GM08714 (cell line): Measurements from ENCODE around the gene EMC9.

Experiments used
- H3K4me3 ChIP-seq: fragments of 200-500 bp; sonication (Bioruptor generic); 2 replicates; pipeline ENCODE4 v1.5.1; 2014; ENCODE audit warnings: mild to moderate bottlenecking, low read length, inconsistent platforms
- ZNF274 ChIP-seq: IDR thresholded peaks from 2 replicates; pipeline ENCODE4 v1.6.1; 2012; ENCODE audit warnings: mild to moderate bottlenecking, low read depth, low read length

Gene EMC9

DNA sequence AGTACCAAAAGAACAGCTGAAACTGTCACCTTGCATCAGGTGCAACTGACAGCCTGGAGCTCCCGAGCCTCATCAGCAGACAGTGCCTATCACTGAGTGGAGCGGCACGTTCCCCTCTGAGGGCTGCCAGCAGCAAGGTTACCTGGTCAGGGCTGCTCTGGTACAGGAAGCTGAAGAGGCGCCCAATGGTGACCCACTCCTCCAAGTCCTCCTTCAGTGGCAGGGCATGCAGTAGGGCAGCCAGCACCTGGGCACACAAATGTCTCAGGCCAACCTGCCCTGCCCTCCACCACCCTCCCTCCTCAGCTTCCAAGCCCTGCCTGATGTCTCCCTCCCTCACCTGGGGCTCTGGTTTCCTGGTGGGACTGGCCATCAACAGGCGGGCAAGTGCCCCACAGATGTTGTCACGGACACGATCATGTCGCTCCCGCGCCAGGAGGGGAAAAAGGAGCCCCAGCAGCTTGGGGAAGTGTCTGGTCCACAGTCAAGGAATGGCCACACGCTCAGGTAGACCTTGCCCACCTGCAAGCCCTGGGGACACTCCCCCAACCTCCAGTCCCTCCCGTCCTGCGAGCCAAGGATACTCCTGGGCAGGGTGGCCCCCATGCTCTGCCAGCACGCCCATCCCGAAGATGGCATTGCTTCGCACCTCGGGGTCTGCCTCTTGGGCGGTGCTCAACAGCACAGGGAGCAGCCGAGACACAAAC lies 40.1 kb upstream of the EMC9 start:
- TF ChIP-seq ZNF274, result no peak
- H3K4me3 ChIP-seq, result no peak overlapping the region

DNA sequence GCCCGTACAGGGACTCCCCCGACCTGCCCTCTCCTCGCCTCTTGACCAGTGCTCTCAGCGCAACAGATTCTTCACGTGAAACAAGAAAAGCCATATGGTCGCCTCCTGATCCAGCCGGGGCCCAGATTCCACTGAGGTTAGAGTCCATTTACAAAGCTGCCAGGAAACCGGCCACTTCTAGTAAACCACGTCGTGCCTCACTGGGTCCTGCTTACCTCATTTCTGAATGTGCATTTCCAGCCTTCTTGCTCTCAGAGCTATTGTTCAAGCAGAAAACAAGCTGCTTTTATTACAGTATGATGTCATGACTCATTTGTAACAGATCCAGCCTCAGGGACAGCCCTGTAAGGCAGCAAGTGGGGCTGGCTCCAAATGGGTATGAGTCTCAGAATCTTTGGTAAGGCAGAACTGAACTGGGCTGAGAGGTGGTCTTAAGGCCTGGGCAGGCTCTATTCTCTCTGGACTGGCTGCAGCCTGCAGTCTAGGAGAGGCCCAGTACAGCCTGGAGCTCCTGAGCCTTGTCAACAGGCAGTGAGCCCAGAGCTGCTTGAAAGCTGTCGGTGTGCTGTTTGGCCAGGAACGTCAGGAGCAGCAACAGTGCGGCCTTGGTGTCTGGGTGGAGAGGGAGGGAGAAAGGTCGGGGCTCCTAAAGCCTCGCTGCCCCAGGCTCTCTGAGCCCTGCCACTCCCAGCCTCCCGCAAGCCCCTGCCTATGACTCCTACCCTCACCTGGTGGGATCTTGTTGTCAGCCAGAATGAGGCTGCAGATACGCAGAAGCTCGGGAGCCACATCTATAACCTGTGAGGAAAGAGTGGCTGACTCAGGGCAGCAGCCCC lies 38.8 kb upstream of the EMC9 start:
- no peak for TF ChIP-seq ZNF274
- H3K4me3 ChIP-seq, result no peak overlapping the region

DNA sequence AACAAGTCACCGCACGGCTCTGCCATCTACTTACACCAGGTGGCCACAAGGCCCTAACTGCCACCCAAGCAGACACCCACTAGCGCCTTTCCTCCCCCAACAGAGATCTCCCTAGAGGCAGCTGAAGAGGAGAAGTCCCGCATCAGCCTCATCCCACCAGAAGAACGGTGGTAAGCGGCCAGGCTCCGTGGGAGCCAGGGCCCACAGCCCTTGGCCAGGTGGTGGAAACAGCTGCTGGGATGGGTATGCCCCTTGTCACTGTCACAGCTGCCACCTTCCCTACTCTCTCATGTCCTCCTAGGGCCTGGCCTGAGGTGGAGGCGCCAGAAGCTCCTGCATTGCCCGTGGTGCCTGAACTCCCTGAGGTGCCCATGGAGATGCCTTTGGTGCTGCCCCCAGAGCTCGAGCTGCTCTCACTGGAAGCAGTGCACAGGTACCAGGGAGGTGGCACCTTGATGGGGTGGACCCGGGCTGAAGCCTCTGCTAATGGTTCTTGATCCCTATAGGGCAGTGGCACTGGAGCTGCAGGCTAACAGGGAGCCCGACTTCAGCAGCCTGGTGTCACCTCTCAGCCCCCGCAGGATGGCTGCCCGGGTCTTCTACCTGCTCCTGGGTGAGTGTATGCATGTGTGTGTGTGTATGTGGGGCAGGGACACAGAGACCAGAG lies 38.0 kb upstream of the EMC9 start:
- no peak for TF ChIP-seq ZNF274
- H3K4me3 ChIP-seq, result no peak overlapping the region

DNA sequence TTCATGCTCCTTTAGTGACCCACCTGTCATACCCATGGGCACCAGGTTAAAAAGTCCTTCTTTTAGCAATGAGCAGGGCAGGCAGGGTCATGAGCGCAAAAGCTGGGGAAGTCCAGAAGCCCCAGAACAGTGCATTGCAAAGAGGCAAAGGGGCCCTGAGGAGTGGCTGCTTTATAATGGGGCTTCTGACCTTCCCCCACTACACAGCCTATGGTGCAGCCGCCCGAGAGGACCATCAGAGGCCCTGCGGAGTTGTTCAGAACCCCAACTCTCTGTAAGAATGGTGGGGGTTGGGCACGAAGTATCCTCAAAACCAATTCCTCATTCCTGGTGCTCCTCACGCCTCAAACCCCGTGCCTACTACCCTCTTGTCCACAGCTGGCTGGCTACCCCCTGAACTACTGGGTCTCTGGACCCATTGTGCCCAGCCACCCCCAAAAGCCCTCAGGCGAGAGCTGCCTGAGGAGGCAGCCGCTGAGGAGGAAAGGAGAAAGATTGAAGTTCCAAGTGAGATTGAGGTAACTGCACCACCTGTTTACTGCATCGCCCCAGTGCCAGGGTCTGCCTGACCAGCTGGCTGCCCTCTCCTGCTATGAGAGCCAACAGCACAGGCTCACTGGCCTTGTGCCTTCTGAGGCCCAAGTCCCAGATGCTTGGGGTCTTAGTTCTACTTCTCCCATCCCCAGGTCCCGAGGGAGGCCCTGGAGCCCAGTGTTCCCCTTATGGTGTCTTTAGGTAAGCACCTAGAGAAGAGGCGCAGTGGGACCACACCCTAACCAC lies 37.2 kb upstream of the EMC9 start:
- no peak overlapping the region for H3K4me3 ChIP-seq
- no peak for TF ChIP-seq ZNF274

DNA sequence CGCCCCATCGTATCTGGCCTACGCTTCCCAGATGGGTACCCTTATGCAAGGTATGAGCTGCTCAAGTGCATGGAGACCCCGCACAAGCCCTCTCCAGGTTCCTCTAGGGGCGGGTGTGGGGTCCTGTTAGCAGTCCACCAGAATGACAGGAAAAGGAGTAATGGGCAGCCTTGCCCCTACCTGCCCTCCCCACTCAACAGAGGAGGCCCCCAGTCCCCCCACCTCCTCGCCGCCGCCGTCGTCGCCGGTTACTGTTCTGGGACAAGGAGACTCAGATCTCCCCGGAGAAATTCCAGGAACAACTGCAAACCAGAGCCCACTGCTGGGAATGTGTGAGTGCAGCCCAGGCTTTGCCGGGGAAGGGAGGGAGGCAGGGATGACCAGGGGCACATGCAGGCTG lies 36.5 kb upstream of the EMC9 start:
- TF ChIP-seq ZNF274, result no peak
- H3K4me3 ChIP-seq, result no peak overlapping the region

DNA sequence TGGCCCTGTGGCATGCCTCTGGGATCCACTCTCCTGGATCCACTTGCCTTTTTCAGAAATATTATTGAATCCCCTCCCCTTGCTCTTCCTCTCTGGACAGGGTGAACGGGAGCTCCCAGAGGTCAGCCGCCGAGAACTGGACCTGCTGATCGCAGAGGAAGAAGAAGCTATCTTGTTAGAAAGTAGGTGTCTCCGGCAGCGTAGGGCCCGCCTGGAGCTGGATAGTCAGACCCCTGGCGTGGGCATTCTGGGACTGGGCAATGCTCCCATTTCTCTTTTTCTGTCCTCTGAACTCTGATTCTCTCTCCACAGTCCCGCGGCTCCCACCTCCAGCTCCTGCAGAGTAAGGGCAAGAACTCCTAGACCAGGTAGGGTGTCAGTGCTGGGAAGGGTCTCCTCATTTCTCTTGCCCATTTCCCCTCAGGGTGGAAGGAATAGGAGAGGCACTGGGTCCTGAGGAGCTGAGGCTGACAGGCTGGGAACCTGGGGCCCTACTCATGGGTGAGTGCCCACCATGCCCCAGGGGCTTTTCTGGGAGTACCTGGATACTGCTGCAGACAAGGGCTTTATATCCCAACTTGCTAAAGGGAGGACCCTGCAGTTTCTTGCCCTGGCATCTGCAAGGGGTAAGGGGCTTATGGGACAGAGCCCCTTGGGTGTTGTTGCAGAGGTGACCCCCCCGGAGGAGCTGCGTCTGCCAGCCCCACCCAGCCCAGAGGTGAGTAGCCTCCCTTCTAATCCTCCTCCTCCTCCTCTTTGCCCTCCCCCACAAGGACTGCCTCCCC lies 35.8 kb upstream of the EMC9 start:
- TF ChIP-seq ZNF274, result no peak
- H3K4me3 ChIP-seq, result no peak overlapping the region

DNA sequence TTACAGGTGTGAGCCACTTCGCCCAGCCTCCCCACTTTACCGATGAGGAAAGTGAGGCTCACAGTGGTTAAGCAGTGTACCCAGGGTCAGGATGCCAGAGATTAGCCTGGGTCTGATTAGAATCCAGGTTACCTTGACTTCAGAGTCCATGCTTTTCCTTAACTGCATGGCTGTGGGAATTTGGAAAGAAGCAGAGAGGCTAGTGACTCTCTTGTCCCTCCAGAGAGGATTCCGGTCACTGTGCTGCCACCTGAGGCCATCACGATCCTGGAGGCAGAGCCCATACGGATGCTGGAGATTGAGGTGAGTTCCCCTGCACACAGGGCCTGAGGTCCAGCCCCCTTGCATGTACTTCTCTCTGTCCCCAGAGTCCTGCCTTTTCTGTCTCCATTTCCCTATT lies 35.2 kb upstream of the EMC9 start:
- H3K4me3 ChIP-seq, result no peak overlapping the region
- no peak for TF ChIP-seq ZNF274

DNA sequence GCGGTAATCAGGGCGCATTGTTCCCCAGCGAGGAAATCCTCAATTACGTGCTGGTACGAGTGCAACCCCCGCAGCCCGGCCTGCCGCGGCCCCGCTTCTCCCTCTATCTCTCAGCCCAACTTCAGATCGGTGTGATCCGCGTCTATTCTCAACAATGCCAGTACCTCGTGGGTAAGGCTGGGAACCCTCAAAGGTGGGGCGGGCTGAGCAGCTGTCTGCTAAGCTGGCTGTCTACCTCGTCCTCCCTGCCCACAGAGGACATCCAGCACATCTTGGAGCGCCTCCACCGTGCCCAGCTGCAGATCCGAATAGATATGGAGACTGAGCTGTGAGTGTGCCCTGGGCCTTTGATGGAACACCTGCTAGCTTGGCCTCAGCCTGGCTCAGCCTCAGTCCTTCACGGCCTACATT lies 31.5 kb upstream of the EMC9 start:
- peak overlapping the region; percentile 65; the same call in 1 of the 2 replicates for H3K4me3 ChIP-seq
- no peak for TF ChIP-seq ZNF274

DNA sequence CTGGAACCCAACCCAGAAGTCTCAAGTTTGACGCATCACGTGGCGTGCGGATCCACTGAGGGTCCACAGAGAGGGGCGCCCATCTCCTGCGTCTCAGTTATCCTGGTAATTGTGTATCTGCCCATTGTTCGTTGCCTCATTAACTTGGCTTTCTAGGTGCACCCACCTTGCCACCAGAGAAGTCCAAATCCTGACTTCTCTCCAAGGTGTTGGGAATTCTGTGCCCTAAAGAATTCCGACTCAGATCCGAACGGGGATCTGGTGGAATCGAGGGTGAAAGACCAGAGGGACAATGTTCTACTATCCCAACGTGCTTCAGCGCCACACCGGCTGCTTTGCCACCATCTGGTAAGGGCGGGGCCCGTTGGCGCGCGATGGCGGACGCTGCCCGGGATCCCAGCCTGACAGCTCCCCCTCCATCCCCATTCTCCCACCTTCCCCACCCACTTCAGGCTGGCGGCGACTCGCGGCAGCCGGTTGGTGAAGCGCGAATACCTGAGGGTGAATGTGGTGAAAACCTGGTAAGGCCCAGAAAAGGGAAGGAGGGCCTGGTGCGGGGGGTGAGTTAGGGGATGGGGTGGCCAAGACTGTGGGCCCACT lies 31.0 kb upstream of the EMC9 start:
- no peak for TF ChIP-seq ZNF274
- peak overlapping the region; percentile 65; the same call in 1 of the 2 replicates for H3K4me3 ChIP-seq

DNA sequence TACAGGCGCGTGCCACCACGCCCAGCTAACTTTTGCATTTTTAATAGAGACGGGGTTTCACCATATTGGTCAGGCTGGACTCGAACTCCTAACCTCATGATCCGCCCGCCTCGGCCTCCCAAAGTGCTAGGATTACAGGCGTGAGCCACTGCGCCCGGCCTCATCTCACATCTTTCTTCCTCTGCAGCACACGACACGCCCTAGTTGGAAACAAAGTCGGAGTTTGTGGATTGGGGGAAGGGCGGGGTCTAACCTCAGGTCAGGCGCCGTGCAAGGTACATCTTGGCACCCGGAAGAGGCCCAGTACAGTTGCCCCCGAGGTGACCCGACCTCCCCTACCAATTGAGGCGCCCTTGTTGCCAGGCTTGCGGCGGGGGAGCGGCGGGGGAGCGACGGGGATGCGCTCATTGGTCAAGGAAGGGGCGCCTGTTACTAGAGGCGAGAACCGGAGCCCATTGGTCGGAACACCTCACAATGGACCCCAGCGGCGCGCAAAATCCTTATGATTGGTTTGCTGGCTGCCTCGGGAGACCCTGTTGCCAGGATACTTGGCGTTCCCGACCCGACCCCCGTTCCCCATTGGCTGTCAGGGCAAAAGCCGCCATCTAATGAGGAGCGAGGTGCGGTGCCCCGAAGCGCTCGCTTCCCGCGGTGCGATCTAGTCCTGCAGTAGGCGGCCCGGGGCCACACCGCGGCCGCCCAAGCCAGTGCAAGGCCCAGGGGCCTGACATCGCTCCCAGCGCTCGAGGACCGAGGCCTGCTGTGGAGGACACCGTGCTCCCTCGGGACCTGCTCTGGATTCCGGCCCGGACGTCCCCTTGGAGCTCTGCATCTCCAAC lies 30.2 kb upstream of the EMC9 start, which contains the start of gene REC8:
Gene REC8 (plus strand): TSS at position 659 of the 839 bp plus-strand sequence. CDS start 473 bp downstream, outside the sequence.
- H3K4me3 ChIP-seq, result peak within 1 kb of the TSS; percentile 65; the same call in 1 of the 2 replicates
- no peak for TF ChIP-seq ZNF274

DNA sequence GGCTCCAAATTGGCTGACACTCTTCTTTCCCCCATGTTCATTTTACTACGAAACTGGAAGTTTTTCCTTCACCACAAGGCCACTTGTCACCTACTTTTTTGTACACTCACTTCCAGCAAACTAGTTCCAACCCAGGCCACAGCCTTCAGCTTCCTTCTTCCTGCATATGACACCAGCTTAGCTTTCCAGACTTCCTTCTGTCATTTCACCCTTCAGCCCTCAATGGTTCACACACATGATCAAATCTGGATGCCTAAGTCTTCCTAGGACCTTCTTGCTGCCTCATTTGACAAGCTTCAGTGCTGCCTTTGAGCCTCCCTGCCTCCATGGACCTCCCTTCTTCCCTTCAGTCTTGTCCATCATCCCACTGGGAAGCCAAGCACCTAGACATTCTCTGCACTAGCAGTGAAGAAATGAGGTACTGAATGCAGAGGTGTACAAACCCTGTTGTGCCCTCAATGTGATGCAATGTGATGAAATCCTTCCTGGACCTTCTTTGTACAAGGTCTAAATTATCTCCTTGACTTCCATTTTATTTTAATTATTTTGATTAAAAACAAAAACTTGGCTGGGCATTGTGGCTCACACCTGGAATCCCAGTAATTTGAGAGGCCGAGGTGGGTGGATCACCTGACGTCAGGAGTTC lies 26.2 kb upstream of the EMC9 start:
- no peak overlapping the region for H3K4me3 ChIP-seq
- no peak for TF ChIP-seq ZNF274

DNA sequence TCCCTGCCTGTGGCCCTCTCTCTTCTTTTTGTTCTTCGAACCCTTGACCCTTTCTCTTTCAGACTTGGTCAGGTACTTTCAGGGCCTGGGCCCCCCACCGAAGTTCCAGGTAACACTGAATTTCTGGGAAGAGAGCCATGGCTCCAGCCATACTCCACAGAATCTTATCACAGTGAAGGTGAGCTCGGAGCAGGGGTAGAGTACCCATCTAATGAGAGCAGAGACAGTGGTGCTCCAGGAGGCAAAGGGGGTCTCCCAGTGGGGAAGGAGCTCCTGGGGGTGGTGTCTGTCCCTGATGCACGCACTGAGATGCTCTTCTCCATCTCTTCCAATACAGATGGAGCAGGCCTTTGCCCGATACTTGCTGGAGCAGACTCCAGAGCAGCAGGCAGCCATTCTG lies 24.4 kb upstream of the EMC9 start:
- TF ChIP-seq ZNF274, result no peak
- H3K4me3 ChIP-seq, result no peak overlapping the region
